NT2/D1 (cell line): ENCODE results near the gene PSMC5.

Experiments used
- DNase-seq: peaks from one replicate; pipeline ENCODE4 v3.0.0-alpha.2; 2011; ENCODE audit warnings: low read depth, low spot score
- H3K27me3 ChIP-seq: 2 replicates; pipeline ENCODE4 v1.6.0; 2011; ENCODE audit warnings: mild to moderate bottlenecking; ENCODE audit not compliant: insufficient read length, insufficient read depth
- H3K36me3 ChIP-seq: 2 replicates; pipeline ENCODE4 v1.6.1; 2011; ENCODE audit warnings: mild to moderate bottlenecking, low read length, mixed read lengths; ENCODE audit not compliant: insufficient read depth, insufficient read length
- H3K4me1 ChIP-seq: 2 replicates; pipeline ENCODE4 v1.5.1; 2011; ENCODE audit not compliant: insufficient read depth, insufficient read length
- H3K4me3 ChIP-seq: 2 replicates; pipeline ENCODE4 v1.5.1; 2011; ENCODE audit warnings: low read depth; ENCODE audit not compliant: insufficient read length
- H3K9ac ChIP-seq: 2 replicates; pipeline ENCODE4 v1.6.0; 2011; ENCODE audit warnings: low read depth; ENCODE audit not compliant: insufficient read length
- H3K9me3 ChIP-seq: 2 replicates; pipeline ENCODE4 v1.5.1; 2011; ENCODE audit warnings: mild to moderate bottlenecking, low read length; ENCODE audit not compliant: insufficient read depth
- SUZ12 ChIP-seq: IDR thresholded peaks from 2 replicates; pipeline ENCODE4 v1.6.1; 2011; ENCODE audit not compliant: insufficient read length, insufficient read depth; ENCODE audit errors: extremely low read depth
- YY1 ChIP-seq: IDR thresholded peaks from 2 replicates; pipeline ENCODE4 v1.6.1; 2011; ENCODE audit not compliant: insufficient read length, insufficient read depth
- ZNF274 ChIP-seq: IDR thresholded peaks from 2 replicates; pipeline ENCODE4 v1.6.1; 2011; ENCODE audit warnings: mild to moderate bottlenecking, low read depth, low read length

The PSMC5 gene

DNA sequence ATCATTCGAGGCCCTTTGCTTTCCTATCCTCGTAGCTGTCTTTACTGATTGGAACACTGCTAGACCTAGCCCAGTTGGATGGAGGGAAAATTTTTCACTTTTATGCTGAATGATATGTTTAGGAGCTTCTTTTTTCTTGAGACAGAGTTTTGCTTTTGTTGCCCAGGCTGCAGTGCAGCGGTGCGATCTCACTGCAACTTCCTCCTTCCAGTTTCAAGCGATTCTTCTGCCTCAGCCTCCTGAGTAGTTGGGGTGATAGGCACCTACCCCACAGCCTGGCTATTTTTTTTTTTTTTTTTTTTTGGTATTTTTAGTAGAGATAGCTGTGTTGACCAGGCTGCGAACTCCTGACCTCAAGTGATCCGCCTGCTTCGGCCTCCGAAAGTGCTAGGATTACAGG, 17.3 kb upstream of the PSMC5 start:
- Histone ChIP-seq H3K4me1 (no peaks in the 10 kb centered on the region), H3K4me3 (no peak overlapping the region), H3K9me3 (no peaks in the 10 kb centered on the region), H3K27me3 (no peaks in the 10 kb centered on the region), H3K9ac (no peak overlapping the region), H3K36me3 (peaks cover 93% of the 10 kb centered on the region)
- no peak for DNase-seq
- TF ChIP-seq ZNF274 (no peak), SUZ12 (no peak), YY1 (no peak)

DNA sequence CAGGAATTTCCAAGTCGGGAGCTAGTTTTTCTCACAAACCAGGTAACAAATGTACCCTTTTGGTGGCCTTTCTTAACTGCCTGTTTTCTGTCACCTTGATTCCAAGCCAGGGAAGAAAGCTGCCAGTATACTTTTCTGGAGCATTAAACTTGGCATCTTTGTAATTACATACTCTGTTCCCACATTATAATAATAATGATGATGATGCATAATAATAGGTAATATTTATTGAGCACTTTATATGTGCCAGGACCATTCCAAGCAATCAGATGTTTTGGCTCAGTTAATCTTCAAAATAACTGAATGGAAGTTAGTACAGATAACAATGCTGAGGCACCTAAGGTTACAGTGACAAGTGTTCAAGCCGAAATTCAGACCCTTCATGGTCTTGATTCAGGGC, 11.1 kb upstream of the PSMC5 start:
- no peak for DNase-seq
- no peaks in the 10 kb centered on the region for H3K4me1 ChIP-seq
- peaks cover 96% of the 10 kb centered on the region for H3K36me3 ChIP-seq
- H3K27me3 ChIP-seq, result no peaks in the 10 kb centered on the region
- no peak overlapping the region for H3K4me3 ChIP-seq
- no peaks in the 10 kb centered on the region for H3K9me3 ChIP-seq
- H3K9ac ChIP-seq, result no peak overlapping the region
- TF ChIP-seq YY1 (no peak), ZNF274 (no peak), SUZ12 (no peak)

DNA sequence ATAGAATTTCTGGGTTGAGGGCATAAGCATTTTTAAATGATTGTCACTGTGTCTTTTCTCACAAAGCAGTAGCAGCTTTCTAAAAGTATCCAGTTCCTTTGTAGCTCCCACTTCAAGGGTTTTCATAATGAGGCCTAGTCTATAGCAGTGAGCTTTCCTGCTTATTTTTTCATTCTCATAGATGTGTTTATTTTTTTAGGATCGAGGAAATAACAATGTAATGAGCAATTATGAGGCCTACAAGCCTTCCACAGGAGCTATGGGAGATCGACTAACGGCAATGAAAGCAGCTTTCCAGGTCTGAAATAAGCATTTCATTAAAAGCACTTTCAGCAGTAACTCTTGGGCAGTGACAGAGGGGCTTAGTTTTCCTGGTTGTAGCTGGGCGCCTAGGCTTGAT, 10.6 kb upstream of the PSMC5 start:
- Histone ChIP-seq H3K4me1 (no peaks in the 10 kb centered on the region), H3K36me3 (peaks cover 96% of the 10 kb centered on the region), H3K9me3 (no peaks in the 10 kb centered on the region), H3K9ac (no peak overlapping the region), H3K27me3 (no peaks in the 10 kb centered on the region), H3K4me3 (no peak overlapping the region)
- no peak for DNase-seq
- TF ChIP-seq YY1, result no peak
- no peak for TF ChIP-seq SUZ12
- no peak for TF ChIP-seq ZNF274

- DNase-seq, result no peak
- Histone ChIP-seq H3K27me3 (no peaks in the 10 kb centered on the region), H3K4me3 (no peak overlapping the region), H3K9ac (no peak overlapping the region), H3K9me3 (no peaks in the 10 kb centered on the region), H3K36me3 (peaks cover 96% of the 10 kb centered on the region), H3K4me1 (no peaks in the 10 kb centered on the region)
- TF ChIP-seq ZNF274 (no peak), SUZ12 (no peak), YY1 (no peak)
Observed at GRCh38 chr17:63817736-63818385, 9.4 kb upstream of the PSMC5 start.

DNA sequence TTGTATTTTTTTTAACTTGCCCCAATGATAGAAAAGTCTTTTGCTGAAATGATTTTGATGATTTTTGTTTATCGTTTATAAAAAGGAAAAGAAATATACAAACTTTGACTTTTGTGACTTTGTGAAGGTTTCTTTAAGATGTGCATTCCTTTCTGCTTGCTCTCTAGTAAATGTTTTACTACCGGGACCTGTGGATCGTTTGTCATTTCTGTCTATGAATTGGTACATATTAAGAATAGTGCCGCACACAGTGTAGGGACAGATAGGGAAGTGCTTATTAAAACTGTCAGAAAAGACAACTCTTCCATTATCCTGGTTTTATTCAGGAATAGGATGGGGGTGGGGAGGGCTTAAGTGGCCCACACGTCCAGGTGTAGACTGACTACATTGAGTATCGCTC, 8.1 kb upstream of the PSMC5 start:
- DNase-seq, result no peak
- no peak overlapping the region for H3K9ac ChIP-seq
- H3K9me3 ChIP-seq, result no peaks in the 10 kb centered on the region
- H3K36me3 ChIP-seq, result peaks cover 96% of the 10 kb centered on the region
- TF ChIP-seq SUZ12 (no peak), YY1 (no peak), ZNF274 (no peak)
- no peaks in the 10 kb centered on the region for H3K27me3 ChIP-seq
- no peak overlapping the region for H3K4me3 ChIP-seq
- no peaks in the 10 kb centered on the region for H3K4me1 ChIP-seq

- H3K4me1 ChIP-seq, result no peaks in the 10 kb centered on the region
Observed at GRCh38 chr17:63819585-63820537, 7.4 kb upstream of the PSMC5 start.

GRCh38 chr17:63820963-63821561, 6.2 kb upstream of the PSMC5 start:
- Histone ChIP-seq H3K9me3 (no peaks in the 10 kb centered on the region), H3K4me1 (no peaks in the 10 kb centered on the region), H3K27me3 (no peaks in the 10 kb centered on the region), H3K4me3 (no peak overlapping the region), H3K36me3 (peaks cover 96% of the 10 kb centered on the region), H3K9ac (no peak overlapping the region)
- TF ChIP-seq YY1, result no peak
- TF ChIP-seq SUZ12, result no peak
- no peak for TF ChIP-seq ZNF274
- DNase-seq, result no peak

More at GRCh38 chr17:63819585-63820537, 7.4 kb upstream of the PSMC5 start:
- Histone ChIP-seq H3K9ac (no peak overlapping the region), H3K36me3 (peaks cover 96% of the 10 kb centered on the region), H3K9me3 (no peaks in the 10 kb centered on the region), H3K4me3 (no peak overlapping the region), H3K27me3 (no peaks in the 10 kb centered on the region)
- no peak for DNase-seq
- TF ChIP-seq SUZ12 (no peak), ZNF274 (no peak), YY1 (no peak)
